Amniotic stem cell (primary cell): Measurements from ENCODE around the gene CCDC91.

Experiments
- DNase-seq: peaks from one replicate; lab custom pipeline; 2025; lab: John Stamatoyannopoulos, UW

Gene CCDC91, protein sequence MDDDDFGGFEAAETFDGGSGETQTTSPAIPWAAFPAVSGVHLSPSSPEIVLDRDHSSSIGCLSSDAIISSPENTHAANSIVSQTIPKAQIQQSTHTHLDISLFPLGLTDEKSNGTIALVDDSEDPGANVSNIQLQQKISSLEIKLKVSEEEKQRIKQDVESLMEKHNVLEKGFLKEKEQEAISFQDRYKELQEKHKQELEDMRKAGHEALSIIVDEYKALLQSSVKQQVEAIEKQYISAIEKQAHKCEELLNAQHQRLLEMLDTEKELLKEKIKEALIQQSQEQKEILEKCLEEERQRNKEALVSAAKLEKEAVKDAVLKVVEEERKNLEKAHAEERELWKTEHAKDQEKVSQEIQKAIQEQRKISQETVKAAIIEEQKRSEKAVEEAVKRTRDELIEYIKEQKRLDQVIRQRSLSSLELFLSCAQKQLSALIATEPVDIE

DNA sequence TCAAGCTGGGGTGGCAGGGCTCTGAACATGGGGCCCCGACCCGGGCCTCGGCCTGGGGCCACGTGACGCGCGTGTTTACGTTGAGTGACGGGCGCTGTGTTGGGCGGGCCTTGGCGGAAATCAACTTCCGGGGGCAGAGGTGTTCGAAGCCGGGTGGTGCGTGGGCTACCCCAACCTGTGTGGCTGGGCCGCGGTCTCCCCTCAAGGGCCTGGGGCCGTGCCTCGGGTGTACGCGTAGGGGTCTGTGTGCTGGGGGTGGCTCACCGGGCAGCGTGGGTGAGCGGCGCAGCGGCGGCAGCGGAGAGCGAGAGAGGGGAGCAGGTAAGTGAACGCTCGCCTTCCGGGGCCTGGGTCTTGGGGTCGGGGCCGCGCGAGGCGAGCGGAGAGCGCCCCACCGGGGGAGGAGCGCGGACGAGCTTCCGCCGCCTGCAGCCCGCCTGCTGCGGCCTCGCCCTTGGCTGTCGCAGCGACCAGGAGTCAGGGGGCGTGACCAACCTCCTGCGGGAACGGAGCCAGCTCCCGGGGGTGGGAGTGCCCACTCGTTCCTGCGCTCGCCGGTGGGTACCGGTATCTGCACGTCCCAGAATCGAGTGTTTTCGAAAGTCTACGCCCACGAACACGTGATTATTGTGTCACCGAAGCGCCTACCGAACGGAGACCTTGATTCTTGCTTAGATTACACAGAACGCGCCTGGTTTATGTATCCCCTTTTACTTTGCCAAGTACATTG is at the start of gene CCDC91:
TSS of gene CCDC91 (plus strand) at position 136 of the 730 bp plus-strand sequence. CDS start 66,760 bp downstream, outside the sequence.
- DNase-seq = peak; percentile 69

DNA sequence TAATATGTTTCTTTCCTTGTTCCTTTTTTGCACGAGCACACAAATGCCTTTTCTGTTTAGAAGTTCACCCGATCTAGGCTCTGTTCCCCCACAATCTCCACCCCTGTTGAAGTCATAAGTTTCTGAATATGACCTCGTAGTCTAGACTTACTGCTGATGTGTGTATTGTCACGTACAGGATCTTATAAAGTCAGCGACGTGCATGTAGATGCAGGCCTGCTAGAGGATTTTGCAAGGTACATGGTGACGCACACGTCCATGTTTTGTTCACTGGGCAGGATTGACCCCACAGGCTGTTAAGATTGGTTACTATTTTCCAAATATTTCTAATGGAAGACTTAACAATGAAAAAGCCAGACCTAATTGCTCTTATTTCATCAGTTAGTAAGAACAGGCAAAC is 46.2 kb upstream of the CCDC91 start:
- no peak for DNase-seq

DNA sequence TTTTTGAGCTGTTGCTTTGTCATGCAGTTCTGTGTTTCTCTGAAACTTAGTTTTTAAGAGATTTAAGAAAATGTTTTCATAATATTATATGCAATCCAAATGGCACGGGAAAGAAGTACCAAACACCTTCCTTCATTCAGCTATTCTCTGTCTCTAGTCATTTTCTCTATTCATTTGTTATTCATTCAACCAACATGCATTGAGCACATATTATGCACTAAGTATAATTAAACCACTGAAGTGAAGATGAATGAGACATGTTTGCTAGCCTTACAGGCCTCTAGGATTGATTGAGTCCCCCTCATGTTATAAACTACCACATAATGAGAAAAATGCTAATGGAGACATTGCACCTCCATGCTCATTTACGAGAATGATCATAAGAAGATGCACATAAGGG is 45.7 kb upstream of the CCDC91 start:
- DNase-seq = no peak

DNA sequence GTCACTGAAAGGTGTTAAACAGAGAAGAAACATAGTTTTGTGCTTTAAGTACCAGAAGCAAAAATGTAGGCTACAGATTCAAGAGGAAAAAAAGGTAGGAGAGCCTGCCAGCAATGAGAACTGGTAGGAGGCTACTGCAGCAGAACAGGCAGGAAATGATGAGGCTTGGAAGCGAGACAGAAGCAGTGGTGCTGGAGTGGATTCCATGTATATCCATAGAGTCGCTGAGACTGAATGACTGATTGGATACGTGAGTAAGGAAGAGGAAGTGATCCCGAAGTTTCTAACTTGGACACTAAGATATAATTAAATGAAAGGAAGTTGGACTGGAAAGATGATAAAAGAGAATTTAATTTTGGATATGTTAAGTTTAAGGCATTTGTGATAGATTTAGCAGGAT is 45.0 kb upstream of the CCDC91 start:
- DNase-seq = no peak

DNA sequence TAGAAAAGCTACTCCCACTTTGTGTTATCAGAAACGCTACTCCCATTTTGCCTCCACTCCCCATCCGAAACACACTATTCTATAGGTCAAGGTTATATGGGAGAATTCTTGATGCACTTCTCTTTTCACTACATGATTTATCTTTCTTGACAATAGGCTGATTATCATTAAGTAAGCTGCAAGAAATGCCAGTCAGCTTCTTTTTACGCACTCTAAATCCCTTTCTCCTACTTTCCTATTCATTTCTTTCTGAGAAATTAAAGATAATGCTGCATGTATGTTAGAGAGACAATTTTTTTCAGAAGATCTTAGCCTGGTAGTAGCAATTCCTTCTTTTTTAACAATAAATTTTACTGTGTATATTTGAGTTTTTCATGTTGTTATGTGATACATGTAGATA is 41.0 kb upstream of the CCDC91 start:
- DNase-seq = no peak

DNA sequence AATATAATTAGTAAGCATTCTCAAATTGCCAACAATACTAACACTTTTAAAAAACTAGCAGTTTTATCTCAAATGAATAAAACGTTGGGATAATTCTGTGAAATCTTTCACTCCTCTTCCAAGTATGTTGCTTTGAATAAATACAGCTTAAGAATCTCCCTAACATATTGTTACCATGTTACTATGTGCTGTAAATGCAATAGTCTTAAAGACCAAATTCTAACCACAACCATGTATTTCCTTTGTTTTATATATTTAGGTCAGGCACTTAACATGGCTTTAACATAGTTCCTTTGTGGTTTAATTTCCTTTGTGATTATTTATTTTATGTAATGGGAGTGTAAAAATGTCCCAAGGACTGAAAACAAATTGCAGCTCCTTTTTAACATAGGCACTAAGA is 33.9 kb upstream of the CCDC91 start:
- no peak for DNase-seq

DNA sequence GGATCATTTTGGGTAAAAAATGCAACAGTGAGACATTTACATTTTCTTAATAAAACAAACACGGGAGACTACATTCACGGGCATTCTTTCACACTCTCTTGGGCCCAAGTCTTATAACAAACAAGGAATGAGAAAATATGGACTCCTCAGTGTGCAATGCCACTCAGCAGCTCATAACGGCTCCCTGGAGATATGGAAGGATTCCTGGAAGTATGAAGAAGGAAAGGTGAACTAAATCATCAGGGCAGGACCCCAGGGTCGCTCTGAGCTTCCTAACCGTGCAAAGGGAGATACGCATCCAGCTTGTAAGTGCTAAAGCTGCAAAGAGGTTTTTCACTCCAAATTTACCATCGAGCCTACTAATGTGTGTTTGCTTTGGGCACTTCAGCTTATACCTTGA is 33.5 kb upstream of the CCDC91 start:
- no peak for DNase-seq

DNA sequence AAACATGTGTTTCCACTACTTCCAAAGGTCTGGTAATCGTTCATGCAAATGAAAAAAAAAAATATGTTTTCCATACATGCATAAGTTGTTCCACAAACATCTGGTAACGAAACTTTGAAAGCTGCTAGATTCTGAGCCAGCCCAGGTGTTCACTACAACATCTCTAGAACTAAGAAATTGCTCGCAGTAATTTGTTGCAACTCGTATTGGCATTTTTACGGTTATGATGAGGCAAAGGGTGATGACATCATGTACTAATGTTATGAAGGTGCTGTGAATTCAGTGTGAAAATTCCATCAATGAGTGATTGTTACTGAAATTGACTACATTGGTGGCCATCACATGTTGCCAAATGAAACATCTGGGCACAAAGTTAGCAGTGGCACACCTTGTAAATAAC is 31.9 kb upstream of the CCDC91 start:
- no peak for DNase-seq

DNA sequence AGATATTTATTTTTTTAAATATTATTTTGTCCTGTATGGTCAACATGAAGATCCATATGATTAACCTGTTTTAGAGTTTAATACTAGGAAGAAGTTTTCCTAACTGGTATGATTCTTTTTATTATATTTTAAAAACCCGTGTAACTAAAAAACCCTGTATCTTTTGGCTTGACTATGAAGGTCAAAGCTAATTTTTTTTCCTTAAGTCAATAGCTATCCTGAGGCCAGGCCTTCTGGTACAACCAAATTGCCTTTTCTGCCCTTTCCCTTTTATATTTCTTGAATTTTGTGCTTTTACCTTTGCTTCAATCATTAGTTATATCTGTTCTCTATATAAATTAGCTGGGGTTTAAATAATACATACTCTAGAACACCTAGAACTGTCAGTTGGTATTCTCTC is 30.6 kb upstream of the CCDC91 start:
- DNase-seq = no peak

DNA sequence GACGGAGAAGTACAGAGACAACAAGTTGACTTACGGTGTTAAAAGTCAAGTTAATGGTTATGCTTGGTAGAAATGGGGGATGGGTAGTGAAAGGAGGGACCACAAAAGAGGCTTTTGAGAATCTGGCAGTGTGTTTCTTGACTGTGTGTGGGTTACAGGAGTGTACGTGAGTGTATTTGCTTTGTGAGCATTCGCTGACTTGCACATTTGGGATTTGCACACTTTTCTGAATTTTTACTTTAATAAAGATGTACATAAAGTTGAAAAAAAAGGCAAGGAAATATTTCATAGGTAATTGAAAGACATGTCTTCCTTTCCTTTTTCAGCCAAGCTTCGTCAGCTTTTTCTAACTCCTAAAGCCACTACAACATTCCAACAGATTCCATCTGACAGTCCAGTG is 28.6 kb upstream of the CCDC91 start:
- no peak for DNase-seq

DNA sequence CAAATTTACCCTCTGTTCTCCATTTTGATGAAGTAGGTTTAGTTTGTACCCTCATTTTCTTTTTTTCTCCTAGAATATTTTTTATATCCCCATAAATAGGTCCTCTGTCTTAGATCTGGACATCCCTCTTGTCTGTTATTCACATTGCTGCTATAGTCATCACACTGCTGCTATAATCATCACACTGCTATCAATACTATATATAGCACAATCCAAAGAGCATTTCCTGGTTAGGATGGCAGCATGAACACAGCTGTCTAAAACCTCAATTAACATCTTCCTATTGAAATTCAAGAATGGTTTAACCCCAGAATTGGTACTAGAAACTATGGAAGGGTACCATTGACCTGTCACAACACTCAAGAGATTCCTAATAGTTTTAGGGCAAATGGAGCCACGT is 27.6 kb upstream of the CCDC91 start:
- DNase-seq = no peak

DNA sequence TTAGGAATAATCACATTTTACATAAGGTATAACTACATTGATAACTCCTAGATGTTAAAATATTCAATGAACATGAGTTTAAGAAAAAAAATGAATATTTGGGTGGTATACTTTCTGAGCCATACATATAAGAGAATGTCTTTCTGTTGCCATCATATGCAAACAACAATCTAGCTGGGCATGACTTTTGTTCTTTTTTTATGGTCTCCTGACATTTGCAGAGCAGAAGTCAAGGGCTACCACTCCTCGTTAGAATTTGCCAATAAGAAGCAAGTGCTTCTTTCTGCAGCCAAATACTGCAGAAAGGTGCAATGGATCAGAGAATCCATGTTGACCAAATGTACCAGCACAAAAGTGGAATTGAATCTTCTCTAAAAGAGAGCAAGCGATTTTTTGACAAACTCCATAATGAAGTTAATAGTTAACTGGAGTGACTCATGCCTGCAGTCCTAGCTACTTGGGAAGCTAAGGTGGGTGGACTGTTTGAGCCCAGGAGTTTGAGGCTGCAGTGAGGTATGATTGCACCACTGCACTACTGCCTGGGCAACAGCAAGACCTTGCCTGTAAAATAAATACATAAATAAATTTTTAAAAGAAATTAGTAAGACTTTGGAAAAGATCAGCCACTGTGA is 25.5 kb upstream of the CCDC91 start:
- no peak for DNase-seq

DNA sequence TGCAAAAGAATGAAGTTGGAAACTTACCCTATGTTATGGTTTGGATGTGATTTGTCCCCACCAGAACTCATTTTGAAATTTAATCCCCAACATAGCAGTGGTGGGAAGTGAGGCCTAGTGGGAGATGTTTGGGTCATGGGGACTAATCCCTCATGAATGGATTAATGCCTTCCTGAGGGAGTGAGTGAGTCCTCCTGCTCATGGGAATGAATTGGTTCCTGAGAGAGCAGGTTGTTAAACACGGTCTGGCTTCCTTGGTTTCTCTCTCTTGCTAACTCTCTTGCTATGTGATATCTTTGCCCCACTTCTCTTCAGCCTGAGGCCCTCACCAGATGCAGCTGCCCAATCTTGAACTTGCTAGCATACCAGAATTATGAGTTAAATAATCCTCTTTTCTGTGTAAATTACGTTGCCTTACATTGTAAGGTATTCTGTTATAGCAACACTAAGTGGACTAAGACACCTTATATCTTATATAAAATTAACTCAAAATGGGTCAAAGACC is 22.2 kb upstream of the CCDC91 start:
- no peak for DNase-seq

DNA sequence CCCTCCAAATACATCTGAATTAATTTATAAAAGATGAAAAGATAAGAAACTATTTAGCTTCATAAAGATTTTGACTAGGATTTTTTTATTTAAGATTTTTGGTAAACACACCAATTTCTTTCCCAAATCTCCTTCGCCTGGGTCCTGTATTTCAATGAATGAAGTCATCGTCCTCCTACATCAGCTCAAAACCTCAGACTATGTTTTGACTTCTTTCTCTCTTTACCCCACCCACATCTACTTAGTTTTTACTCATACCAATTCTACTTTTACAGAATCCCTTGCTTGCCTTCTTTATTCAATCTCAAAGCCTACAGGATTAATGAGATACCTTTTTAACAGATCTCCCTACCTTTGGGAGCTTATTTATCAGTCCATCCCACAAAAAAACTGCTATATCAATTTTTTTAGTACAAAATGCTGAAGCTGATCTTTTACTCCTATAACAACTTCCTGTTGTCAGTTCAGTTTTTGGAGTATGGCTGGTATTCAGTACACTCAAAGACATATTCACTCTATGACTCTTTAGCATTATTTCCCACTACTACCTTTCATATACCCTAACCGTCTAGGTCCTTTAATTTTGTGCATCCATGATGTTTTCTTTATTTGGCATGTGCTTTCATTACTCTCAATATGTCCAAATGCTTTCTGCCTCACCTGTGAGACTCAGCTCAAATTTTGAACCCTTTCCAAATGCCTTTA is 18.7 kb upstream of the CCDC91 start:
- DNase-seq = no peak

DNA sequence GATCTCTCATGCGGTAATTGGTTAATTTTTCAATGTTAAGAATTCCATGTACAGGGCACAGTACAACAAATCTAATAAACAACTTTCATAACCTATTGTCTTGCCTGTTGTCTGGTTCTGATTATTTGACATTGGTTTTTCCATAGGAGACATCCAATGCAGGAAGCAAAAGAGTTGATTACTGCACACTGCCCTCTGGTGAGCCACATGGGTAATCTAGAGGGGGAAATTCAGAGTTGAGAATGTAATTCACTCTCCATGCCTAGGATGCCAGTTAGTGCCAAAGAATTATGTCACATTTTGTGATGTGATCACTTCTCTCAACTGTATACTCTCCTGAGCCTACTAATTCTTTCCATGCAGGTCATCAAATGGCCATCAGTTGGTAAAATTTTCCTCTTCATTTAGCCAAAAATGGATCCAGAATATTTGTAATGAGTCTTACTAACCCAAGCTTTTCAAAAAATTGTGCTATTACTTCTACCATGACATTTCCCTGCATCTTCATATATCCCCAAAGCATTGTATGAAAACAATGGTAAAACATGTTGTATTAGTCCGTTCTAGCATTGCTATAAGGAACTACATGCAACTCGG is 17.7 kb upstream of the CCDC91 start:
- DNase-seq = peak; percentile 8

DNA sequence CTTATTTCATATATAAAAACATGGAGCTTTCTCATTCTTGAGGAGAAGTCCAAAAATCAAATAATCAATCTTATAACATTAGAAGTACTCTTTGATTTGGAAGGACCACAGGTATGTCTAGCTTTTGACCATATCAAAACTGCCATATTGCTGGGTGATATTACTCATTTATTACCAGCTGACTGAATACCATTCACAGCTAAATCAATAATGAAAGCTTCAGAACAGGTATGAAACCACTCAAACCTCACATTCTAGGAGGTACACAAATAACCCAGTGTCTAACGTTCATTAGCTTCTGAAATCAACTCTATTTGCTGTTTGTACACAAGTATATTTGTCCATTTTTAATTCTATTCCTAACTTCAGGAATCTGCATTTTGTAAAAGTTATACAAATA is 16.8 kb upstream of the CCDC91 start:
- no peak for DNase-seq

DNA sequence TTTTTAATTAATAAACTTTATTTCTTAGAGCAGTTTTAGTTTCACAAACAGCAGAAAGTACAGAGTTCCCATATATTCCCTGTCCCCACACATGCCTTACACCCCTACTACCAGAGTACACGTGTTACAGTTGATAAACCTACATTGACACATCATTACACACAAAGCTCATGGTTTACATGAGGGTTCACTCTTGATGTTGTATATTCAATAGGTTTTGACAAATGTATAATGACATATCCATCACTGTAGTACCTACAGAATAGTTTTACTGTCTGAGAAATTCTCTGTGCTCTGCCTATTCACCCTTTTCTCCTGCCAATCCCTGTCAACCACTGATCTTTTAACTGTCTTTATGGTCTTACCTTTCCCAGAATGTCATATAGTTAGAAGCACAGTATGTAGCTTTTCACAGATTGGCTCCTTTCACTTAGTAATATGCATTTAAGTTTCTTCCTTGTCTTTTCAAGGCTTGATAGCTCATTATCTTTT is 15.1 kb upstream of the CCDC91 start:
- DNase-seq = no peak

DNA sequence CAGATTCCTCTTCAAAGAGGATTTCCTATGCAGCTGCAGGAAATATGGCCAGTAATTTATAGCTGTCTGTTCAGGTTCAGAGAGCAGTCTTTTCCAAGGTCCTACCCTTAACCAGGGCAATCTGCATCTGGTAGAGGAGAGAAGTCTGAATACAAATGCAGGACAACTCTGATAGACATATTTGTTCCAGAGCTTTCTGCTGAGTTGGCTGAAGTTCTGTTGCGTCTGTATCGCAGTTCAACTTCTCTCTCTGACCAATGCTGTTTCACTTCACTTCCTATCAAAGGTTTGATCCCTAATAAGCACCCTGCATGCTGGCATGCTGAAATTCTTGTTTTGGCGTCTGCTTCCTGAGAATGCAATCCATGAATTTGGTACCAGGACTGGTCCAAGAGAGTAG is 14.0 kb upstream of the CCDC91 start:
- DNase-seq = no peak

DNA sequence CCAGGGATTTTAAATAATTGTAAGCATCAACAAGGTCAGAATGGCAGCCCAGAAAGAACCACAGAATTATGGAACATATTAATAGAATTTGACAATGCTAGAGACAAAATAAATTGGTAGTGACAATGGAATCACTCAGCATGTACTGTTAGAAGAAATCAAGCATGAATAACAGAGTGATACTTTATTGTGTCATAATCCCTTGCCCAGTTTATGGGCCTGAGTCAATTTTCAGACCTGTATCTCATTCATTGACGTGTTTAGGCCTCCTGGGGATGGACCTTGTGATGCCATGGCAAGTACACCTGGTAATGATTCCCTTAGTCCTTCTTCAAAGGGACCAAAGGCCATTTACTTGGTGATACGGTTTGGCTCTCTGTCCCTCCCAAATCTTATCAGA is 12.8 kb upstream of the CCDC91 start:
- no peak for DNase-seq

DNA sequence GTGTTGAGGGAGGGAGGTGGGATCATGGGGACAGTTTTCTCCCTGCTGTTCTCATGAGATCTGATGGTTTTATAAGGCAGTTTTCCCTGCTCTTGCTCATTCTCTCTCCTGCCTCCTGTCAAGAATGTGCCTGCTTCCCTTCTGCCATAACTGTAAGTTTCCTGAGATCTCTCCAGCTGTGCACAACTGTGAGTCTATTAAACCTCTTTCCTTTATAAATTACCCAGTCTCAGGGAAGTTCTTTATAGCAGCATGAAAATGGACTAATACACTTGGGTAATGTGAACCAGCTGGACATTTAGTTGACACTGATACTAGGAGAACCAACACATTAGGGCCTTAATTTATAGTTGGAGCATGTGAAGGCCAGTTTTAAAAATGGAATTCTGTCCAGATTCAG is 12.4 kb upstream of the CCDC91 start:
- no peak for DNase-seq

DNA sequence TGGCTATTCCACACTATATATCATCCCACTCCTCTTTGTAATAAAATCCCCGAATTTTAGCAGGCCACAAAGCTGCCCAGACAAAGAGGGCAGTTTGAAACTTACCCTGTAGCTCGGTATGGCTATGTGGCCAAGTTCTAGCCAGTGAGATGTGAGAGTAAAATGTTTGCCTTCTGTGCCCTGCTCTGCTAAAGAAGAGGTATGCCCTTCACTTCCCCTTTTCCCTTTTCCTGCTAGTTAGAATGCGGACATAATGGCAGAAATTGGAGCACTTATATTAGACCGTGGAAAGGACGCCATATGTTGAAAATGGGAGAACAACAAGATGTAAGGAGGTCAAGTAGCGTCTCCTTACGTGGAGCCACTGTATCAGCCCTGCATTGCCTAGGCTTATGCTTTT is 11.5 kb upstream of the CCDC91 start:
- DNase-seq = no peak

DNA sequence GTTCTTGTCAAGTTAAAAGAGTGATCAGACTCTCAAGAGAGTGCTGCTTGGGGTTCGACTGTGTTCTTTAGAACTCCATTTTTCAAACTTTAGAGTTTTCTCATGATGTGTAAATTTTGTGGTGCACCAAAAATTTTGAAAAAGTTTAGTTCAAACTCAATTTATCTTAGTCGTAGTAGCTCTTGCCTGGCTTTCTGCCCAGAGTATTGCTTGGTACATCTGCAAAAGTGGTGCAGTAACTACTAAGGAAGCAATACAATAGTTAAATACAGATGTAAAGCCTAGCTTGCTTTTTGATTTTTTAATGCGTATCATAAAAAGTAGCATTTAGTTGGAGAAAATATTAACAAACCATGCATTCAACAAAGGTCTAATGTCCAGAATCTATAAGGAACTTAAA is 9.5 kb upstream of the CCDC91 start:
- no peak for DNase-seq
